ENCODE data around the gene SLC25A53. TPM values are rescaled to one million over a fixed set of nuclear protein-coding genes. Genes with fewer than 3 reads are reported as not detected.
"Not testable (repeated sequence)": the region's sequence is repeated elsewhere in the genome, so short reads cannot be mapped to it uniquely, and the experiment has no call there.

Gene SLC25A53
- total and polyA plus RNA-seq, 2 of the 13 experiments (the other 11 are each of a cell fraction or from before 2014, with no cell fraction given) = 3.4 to 4.5 TPM

DNA sequence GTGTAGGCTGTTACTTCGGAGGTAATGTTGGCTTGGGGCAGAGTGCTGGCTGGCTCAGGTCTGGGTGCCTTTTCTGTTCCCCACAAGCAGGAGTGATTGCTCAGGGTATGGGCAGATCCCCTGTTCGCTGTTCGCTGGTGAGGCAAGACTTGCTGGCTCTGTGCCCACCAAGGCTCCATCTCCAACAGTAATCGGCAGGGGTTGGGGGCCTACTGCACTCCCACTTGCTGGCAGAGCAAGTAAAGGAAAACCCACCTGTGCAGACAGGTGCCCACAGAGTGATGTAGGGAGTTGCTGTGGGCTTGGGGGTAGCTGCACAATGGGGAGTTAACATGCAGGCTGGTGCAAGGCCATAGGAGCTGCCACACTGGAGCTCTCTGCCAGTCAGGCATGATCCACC, 72.7 kb downstream of the SLC25A53 start:
- H3K9ac ChIP-seq (ENCODE audit: insufficient read depth, low read depth, low read length) = no peak overlapping the region
- H3K4me2 ChIP-seq (ENCODE audit: low read depth, low read length) = no peak overlapping the region
- in situ Hi-C loops (cut with HindIII; ENCODE audit: extremely low pct_ligation_motif_present, low pct_unique_long_range_greater_than_20kb) = no loop called here
- H3K36me3 ChIP-seq (replicated peaks in 1 of 2; ENCODE audit: control insufficient read depth in 1 of 2, insufficient read depth in 2 of 2, low read length in 2 of 2) = no peaks in the 10 kb centered on the region
- DNase-seq (ENCODE audit: low spot score) (no peak), ATAC-seq (no peak), FAIRE-seq (no peak)
- ChIA-PET POLR2A (no interaction called here), CTCF (ENCODE audit: low intra/inter-chr PET ratio, low total read pairs) (no interaction called here)
- no peak for TF ChIP-seq ZNF841 (CRISPR knock-in tag; IDR thresholded peaks at IDR 0.05; ENCODE audit: borderline replicate concordance)
- TF ChIP-seq, protein P1, sequence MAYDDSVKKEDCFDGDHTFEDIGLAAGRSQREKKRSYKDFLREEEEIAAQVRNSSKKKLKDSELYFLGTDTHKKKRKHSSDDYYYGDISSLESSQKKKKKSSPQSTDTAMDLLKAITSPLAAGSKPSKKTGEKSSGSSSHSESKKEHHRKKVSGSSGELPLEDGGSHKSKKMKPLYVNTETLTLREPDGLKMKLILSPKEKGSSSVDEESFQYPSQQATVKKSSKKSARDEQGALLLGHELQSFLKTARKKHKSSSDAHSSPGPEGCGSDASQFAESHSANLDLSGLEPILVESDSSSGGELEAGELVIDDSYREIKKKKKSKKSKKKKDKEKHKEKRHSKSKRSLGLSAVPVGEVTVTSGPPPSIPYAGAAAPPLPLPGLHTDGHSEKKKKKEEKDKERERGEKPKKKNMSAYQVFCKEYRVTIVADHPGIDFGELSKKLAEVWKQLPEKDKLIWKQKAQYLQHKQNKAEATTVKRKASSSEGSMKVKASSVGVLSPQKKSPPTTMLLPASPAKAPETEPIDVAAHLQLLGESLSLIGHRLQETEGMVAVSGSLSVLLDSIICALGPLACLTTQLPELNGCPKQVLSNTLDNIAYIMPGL (CRISPR knock-in tag; IDR thresholded peaks at IDR 0.05; ENCODE audit: borderline replicate concordance in 1 of 2, low read depth in 1 of 2) = no peak
- no peak for TF ChIP-seq KDM4B (CRISPR knock-in tag; IDR thresholded peaks at IDR 0.05)
- no peak for TF ChIP-seq PHF21A (CRISPR knock-in tag; IDR thresholded peaks at IDR 0.05)
- TF ChIP-seq, protein P2, sequence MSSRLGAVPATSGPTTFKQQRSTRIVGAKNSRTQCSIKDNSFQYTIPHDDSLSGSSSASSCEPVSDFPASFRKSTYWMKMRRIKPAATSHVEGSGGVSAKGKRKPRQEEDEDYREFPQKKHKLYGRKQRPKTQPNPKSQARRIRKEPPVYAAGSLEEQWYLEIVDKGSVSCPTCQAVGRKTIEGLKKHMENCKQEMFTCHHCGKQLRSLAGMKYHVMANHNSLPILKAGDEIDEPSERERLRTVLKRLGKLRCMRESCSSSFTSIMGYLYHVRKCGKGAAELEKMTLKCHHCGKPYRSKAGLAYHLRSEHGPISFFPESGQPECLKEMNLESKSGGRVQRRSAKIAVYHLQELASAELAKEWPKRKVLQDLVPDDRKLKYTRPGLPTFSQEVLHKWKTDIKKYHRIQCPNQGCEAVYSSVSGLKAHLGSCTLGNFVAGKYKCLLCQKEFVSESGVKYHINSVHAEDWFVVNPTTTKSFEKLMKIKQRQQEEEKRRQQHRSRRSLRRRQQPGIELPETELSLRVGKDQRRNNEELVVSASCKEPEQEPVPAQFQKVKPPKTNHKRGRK (CRISPR knock-in tag; IDR thresholded peaks at IDR 0.05) = no peak
- TF ChIP-seq ZFP36 (IDR thresholded peaks at IDR 0.05; ENCODE audit: borderline replicate concordance, low read depth, low read length, partially characterized antibody) = no peak
- TF ChIP-seq, protein P3, sequence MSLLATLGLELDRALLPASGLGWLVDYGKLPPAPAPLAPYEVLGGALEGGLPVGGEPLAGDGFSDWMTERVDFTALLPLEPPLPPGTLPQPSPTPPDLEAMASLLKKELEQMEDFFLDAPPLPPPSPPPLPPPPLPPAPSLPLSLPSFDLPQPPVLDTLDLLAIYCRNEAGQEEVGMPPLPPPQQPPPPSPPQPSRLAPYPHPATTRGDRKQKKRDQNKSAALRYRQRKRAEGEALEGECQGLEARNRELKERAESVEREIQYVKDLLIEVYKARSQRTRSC (CRISPR knock-in tag; IDR thresholded peaks at IDR 0.05; ENCODE audit: low read depth) = no peak
- TF ChIP-seq PCBP1 (IDR thresholded peaks at IDR 0.05; ENCODE audit: borderline replicate concordance, low read depth, low read length) = no peak
- no peak overlapping the region for H3K27ac ChIP-seq (ENCODE audit: extremely low read length, insufficient read depth, low read length)
- BruUV-seq (replicated peaks) = no TSS peak
- no peaks in the 10 kb centered on the region for H4K20me1 ChIP-seq (ENCODE audit: insufficient read depth, low read length)
- no peaks in the 10 kb centered on the region for H3K4me1 ChIP-seq (ENCODE audit: insufficient read depth, low read length)
- H2AFZ ChIP-seq (ENCODE audit: low read length) = no peak overlapping the region
- no peaks in the 10 kb centered on the region for H3K9me3 ChIP-seq (ENCODE audit: low read length)
- intact Hi-C loops (cut with micrococcal nuclease; ENCODE audit: unreplicated experiment) = no loop called here
- no peaks in the 10 kb centered on the region for H3K27me3 ChIP-seq (ENCODE audit: control insufficient read depth in 1 of 2, insufficient read depth in 2 of 2, low read length in 2 of 2)
- H3K79me2 ChIP-seq (ENCODE audit: insufficient read depth, low read length) = no peaks in the 10 kb centered on the region
- no CpG with 5 or more reads among the region's 4 CpGs for WGBS (ENCODE audit: low lambda C conversion rate)
- H3K4me3 ChIP-seq (replicated peaks in 1 of 3; ENCODE audit: insufficient read depth in 1 of 3, low read depth in 2 of 3, low read length in 3 of 3) = no peak overlapping the region

DNA sequence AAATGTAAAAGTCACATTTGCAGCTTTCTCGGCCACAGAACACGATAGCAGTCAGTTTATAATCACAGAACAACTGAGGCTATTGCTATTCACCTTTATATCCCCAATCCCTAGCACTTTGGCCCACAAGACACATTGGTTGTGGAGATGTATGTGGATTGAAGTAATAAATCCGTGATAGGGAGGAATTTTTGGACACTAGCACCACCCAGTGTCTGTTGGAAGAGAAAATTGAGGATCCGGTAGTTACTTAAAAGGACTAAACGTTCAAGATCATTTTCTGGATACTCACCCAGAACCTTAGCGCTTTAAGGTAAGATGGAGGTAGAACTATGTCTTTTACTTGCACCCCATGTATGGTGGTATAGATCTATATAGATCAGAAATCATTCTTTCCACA, 79.0 kb downstream of the SLC25A53 start:
- intact Hi-C loops (cut with micrococcal nuclease; ENCODE audit: unreplicated experiment); CTCF ChIA-PET (ENCODE audit: low intra/inter-chr PET ratio, low total read pairs); BruUV-seq (replicated peaks); H3K79me2 ChIP-seq (ENCODE audit: insufficient read depth, low read length); H3K9me3 ChIP-seq (ENCODE audit: low read length); H3K36me3 ChIP-seq (replicated peaks in 1 of 2; ENCODE audit: control insufficient read depth in 1 of 2, insufficient read depth in 2 of 2, low read length in 2 of 2); H4K20me1 ChIP-seq (ENCODE audit: insufficient read depth, low read length); H2AFZ ChIP-seq (ENCODE audit: low read length); ATAC-seq; H3K9ac ChIP-seq (ENCODE audit: insufficient read depth, low read depth, low read length); H3K4me1 ChIP-seq (ENCODE audit: insufficient read depth, low read length); H3K4me2 ChIP-seq (ENCODE audit: low read depth, low read length); H3K4me3 ChIP-seq (replicated peaks in 1 of 3; ENCODE audit: insufficient read depth in 1 of 3, low read depth in 2 of 3, low read length in 3 of 3); H3K27ac ChIP-seq (ENCODE audit: extremely low read length, insufficient read depth, low read length); FAIRE-seq; POLR2A ChIA-PET; H3K27me3 ChIP-seq (ENCODE audit: control insufficient read depth in 1 of 2, insufficient read depth in 2 of 2, low read length in 2 of 2); DNase-seq (ENCODE audit: low spot score); in situ Hi-C loops (cut with HindIII; ENCODE audit: extremely low pct_ligation_motif_present, low pct_unique_long_range_greater_than_20kb): not testable (repeated sequence)
- WGBS (ENCODE audit: low lambda C conversion rate) = no CpG with 5 or more reads among the region's 6 CpGs
